Activated naive CD4-positive, alpha-beta T cell treated with anti-CD3 and anti-CD28 coated beads for 36 hours (primary cell): Measurements from ENCODE around the gene OR2D2. TPM values are rescaled to one million over a fixed set of nuclear protein-coding genes. Genes with fewer than 3 reads are reported as not detected.

Source experiments
- total RNA-seq, 2 experiments: library from RNA; stranded (reverse); gene quantifications; one replicate each; pipeline ENCODE4 v1.2.3, GENCODE V29; 2021

The OR2D2 gene
- total RNA-seq, 2 experiments from 2014 or later, result not detected

Other genes starting within 250 kb of the OR2D2 start
- gene DCHS1, start 236.7 kb downstream of the OR2D2 start, total RNA-seq, result under 1 TPM; 0.79 to 0.88 TPM
- gene MRPL17, start 209.2 kb downstream of the OR2D2 start, total RNA-seq, result 100 to 1,000 TPM in 1 of 2 experiments, 10 to 100 TPM in 1; 99.7 to 102 TPM
- under 1 TPM in 1 of 2 experiments, not detected in 1; 0.05 TPM for gene OR2AG2, start 120.5 kb downstream of the OR2D2 start, total RNA-seq
- not detected for gene OR2AG1, start 109.5 kb downstream of the OR2D2 start, total RNA-seq
- under 1 TPM in 1 of 2 experiments, not detected in 1; 0.05 TPM for gene OR6A2, start 92.8 kb downstream of the OR2D2 start, total RNA-seq
- gene OR10A5, start 46.8 kb downstream of the OR2D2 start, total RNA-seq, result not detected
- gene OR10A2, start 29.4 kb downstream of the OR2D2 start, total RNA-seq, result not detected
- gene OR10A4, start 15.9 kb downstream of the OR2D2 start, total RNA-seq, result not detected
- not detected for gene OR2D3, start 28.5 kb upstream of the OR2D2 start, total RNA-seq
- gene ZNF215, start 33.9 kb upstream of the OR2D2 start, total RNA-seq, result 1 to 10 TPM in 1 of 2 experiments, under 1 TPM in 1; 0.99 to 1.1 TPM
- not detected for gene ZNF214, start 127.8 kb upstream of the OR2D2 start, total RNA-seq
- not detected for gene NLRP14, start 128.0 kb upstream of the OR2D2 start, total RNA-seq
- gene RBMXL2, start 196.5 kb upstream of the OR2D2 start, total RNA-seq, result not detected